Dedifferentiated amniotic fluid mesenchymal stem cell (primary cell): ENCODE data around the gene LCA5L.
"Not testable (repeated sequence)": the region's sequence is repeated elsewhere in the genome, so short reads cannot be mapped to it uniquely, and the experiment has no call there.

Experiments used
- DNase-seq: peaks from one replicate; pipeline ENCODE4 v3.0.0-alpha.2; 2016; ENCODE audit errors: extremely low spot score

Gene LCA5L

DNA sequence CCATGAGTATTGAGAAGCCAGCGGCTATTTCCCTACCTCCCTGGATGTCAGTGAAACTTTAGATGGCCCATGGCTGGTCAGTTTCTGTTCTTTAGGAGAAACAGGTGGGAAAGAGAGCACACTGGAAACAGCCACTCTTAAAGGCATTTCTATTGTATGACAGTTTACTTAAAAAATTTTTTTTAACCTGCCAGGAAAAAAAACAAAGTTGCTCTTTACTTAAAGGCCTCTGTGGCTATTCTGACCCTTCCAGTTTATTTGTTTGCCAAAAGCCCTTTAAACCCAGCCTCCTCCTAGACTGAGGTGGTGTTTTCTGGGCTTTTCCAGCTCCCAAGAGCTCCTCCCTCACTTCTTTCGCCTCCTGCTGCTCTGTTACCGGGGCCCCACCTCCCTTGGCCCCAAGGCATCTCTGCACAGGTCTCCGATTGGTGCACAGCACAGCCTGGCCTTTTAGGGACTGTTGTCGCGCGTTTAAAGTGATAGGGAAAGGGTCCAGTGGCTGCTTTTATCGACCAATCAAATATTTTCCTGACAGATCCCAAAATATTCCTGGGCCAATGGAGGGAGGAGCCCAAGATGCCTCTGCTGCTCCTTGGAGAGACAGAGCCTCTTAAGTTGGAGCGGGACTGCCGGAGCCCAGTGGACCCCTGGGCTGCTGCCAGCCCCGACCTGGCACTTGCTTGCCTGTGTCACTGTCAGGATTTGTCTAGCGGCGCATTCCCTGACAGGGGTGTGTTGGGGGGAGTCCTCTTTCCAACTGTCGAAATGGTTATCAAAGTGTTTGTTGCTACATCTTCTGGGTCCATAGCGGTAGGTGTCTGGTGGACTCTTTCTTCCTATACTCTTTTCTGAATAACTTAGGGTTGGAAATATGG lies 6.0 kb upstream of the LCA5L start, which contains the start of gene SH3BGR:
Gene SH3BGR, plus strand, starts transcription at position 639 of the 875 bp plus-strand sequence. Its CDS starts 127 bp downstream, at position 766.
- DNase-seq, result no peak

DNA sequence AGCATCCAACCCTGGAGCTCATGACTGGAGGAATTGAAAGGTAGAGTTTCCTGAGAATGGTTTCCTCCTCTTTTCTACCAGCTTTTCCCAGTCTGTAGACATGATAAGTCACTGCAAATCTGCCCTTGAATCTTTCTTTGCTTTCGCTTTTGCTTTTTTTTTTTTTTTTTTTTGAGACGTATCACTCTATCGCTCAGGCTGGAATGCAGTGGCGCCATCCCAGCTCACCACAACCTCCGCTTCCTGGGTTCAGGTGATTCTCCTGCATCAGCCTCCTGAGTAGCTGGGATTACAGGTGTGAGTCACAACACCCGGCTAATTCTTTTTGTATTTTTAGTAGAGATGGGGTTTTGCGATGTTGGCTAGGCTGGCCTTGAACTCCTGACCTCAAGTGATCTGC lies 1.7 kb upstream of the LCA5L start:
- DNase-seq, result no peak

DNA sequence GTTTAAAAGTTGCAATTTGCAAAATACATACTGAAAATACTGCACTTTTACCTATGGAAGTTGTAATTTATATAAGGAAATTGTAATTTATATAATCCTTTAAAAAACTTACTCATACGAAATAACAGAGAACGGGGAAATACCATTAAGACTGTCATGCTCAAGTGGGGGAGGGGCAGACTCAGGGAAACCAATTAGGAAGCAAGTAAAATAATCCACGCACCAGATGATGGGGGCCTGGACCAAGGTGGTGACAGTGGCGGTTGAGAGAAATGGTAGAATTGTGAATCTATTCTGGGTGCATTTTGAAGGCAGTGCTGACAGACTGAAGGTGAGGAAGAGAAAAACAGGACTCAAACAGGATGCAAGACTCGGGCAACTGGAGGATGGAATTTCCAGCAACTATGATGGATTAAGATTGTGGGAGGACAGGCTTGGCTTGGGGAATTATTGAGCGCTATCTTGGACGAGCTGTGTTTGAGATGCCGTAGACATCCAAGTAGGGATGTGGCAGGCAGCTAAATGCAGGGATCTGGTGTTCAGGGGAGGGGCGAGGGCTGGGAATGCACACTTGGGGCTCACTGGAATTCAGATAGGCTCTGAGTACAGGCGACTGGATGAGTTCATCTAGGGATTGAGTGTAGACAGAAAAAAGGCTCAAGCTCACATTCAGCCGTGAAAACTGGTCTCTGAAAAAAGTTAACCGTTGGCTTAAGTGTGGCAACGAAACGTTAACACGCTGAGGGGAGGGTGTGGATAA lies 977 bp downstream of the LCA5L start:
- DNase-seq, result peak; percentile 67

DNA sequence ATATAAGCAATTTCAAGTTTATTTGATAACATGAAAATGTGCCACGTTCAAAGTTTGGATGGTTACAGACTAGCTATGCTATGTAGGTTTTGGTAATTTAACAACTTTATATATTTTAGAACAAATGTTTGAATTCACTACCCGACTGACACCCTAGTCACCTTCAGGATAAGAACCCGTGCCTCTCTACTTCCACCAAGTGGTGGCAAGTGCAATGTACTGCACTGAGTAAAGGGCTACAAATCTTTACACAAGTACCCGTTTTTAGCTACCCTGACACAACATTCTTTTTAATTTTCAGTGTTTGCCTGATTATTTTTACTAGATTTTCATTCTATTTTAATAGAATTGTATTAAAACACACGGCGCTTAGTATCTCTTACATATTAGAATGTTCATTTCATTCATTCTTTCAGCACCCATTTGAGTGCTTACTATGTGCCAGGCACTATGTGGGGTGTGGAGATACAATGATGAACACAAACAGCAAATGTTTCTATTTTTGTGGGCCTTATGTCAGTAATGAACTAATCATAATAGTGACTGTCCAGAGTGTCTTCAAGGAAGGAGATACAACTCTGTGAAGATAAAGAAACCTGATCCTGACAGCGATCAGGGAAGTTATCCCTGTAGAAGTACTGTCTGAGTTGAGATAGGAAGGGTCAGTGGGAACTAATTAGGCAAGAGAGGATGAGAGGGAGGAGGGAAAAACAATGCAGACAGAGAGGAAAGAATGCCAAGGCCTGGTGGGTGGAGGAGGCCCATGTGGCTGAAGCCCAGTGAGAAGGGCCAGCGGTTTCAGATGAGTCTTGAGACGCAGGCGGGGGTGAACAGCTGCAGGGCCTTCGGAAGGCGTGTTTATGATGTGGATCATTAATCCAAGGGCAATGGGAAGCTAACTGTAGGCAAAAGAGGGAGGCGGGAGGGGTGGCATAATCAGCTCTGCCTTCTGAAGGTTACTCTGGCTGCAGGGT lies 3.8 kb downstream of the LCA5L start:
- peak; percentile 54 for DNase-seq

DNA sequence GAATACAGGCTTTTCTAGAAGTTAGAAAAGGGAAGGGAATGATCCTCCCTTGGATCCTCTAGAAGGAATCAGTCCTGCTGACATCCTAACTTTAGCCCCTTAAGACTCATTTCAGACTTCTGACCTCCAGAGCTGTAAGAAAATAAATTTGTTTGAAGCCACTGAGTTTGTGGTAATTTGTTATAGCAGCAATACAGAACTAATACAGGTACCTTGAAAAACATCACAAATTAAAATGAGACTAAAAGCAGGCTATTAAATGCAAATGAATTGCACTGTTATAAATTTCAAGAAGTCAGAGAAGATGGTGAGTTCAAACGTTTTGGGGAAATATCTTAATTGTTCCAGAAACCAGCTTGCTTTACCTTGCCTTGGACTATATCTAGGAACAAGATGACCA lies 6.3 kb downstream of the LCA5L start:
- no peak for DNase-seq

DNA sequence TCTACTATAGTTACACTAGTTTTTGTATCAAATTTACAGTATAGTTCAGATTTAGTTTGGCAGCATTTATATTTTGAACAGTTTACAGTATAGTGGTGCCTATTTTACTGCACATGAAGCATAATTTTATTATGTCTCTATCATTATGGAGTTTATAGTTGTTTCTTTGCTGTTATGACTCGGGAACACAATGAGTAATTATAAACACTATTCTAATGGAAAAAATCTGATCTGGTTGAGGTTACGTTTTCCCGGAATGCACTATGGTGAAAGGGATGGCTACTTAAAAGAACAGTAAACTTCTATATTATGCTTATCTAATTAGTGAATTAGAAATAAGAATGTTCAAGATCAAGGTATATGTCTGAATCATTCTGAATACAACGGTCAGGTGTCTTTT lies 10.6 kb downstream of the LCA5L start:
- DNase-seq, result no peak

DNA sequence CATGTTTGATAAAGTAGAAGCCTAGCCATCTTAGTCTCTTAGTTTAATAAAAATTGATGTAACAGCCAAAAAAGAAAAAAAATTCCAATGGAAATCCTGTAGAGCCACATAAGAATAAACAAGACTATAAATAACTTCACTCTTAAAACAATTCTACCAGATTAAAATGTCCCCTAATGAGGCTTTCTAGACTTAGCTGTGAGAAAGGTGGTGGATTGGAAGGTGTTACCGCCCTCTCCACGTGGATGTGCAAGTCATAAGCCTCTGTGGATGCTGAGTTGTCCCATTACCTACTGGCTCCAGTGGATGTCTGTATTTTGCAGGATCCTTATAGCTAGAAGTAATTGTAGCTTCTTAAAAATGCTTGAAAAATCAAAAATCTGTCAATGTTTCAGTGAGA lies 14.6 kb downstream of the LCA5L start:
- DNase-seq, result no peak

DNA sequence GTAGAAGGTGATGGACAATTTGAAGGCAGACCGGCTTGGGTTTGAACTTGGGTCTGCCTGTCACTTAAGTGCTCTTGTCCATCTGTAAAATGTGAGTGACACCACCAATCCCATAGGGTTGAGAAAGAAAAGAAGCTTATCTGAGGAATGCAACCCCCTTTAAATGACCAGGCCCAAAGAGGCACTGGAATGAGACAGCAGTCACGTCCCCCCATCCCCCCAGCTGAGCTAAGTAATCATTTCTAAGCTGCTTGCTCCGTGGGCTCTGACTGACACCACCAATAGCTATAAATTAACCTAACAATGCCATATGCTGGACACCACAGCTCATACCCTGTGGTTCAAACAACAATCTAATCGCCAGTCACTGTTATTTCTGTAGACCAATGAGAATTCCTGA lies 15.1 kb downstream of the LCA5L start:
- DNase-seq, result no peak

DNA sequence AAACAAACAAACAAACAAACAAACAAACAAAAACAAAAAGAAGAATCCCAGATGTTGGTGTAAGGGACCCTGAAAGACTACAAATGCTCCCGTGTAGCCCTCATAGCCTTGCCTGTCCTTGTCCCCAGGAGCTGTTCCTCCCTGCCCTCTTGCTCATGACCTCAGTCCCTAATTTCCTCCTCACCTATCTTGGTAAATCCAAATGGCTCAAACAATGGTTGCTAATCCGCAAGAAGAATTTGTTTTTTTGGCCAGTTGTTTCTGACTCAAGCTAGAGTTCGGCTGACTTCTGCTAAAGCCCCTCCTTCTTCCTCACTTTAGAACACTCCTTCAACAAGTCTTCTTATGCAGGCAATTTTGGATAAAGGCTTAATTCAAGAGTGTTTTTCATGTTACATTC lies 15.6 kb downstream of the LCA5L start:
- DNase-seq, result no peak

DNA sequence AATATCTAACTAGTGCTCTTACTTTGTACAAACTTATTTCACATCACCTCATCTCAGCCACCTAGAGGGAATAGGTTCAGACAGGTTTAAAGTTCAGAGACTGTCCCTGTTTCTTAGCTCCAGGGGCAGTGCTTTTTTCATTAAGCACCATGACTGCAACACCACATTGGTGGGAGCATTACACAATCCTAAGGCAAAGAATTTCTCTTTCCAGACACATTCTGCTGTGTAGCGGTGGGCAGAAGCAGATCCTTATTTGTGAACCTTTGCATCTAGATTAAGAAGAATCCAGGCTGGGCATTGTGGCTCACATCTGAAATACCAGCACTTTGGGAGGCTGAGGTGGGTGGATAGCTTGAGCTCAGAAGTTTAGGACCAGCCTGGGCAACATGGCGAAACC lies 16.1 kb downstream of the LCA5L start:
- no peak for DNase-seq

DNA sequence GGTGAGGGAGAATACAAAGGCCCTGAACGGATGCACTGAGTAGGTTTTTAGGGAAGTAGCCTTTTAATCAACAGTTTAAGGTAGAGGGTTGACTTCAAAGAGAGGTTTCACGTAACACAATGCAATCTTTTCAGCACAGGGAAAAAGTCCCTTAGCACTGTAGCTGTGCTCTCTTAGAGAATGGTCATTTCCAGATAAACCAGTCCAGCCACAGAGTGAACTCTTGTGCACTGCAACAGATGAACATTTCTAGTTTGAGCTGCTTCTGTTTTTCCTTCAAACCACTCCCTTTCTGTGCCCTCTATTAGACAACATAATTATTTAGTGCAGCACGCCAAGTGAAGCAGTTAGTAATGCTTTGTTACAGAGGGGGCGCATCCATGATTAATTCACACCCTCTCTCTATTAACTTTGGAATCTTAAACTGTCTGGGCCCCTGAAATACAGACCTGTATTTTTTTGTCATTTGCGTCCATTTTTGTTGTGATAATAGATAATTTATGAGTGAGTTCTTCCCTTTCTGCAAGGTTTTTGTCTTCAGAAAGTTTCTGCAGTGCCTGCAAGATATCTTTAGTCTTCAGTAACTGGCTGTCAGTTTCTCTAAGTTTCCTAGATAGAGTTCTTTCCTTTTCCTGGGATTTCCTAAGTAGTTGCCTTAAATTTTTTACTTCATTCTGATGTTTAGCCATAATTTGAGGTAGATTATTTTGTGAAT lies 22.9 kb downstream of the LCA5L start:
- DNase-seq, result no peak

DNA sequence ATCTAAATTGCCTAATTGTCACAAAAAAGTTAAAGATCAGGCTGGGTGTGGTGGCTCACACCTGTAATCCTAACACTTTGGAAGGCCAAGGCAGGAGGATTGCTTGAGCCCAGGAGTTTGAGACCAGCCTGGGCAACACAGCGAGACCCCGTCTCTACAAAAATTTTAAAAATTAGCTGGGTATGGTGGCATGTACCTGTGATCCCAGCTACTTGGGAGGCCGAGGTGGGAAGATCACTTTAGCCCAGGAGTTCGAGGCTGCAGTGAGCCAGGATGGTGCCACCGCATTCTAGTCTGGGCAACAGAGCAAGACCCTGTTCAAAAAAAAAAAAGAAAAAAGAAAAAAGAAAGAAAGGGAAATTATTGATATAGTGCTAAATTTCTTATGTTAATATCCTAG lies 26.4 kb downstream of the LCA5L start:
- not testable (repeated sequence) for DNase-seq

DNA sequence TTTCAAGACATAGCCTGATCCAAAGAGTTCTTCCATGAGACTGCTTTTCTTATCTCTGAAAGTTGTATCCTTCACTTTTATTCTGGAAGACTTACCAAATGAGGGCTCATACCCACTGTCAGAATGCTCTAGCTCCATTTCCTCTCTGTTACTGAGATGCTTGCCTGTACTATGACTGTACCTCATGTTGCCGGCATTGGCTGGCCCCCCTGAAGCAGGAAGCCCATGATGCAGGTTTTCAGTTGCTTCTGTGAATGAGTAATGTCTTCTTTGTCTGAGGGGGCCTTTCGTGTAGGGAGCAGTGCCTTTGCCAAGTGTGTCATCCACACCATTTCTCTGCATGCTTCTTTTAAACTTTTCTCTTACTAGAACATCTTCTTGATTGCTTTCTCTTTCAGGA lies 39.5 kb downstream of the LCA5L start:
- DNase-seq, result no peak

DNA sequence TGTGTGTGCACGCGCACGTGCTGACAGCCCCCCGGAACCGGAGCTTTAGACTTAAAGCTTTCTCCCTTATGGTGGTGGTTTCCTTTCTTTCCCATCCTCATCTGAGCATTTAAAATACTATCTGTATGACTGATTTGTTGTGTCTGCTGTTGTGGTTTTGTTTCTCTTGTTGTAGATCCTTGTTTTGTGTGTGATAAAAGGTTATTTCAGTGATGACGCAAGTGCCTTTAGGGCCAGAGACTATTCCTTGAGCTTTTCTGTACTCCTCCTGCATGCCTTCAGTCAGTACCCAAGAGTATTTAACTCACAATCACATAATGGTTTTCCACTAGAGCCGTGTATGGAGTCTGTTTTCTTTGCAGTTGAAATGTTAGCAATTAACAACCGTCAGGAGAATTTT lies 45.4 kb downstream of the LCA5L start:
- DNase-seq, result no peak

DNA sequence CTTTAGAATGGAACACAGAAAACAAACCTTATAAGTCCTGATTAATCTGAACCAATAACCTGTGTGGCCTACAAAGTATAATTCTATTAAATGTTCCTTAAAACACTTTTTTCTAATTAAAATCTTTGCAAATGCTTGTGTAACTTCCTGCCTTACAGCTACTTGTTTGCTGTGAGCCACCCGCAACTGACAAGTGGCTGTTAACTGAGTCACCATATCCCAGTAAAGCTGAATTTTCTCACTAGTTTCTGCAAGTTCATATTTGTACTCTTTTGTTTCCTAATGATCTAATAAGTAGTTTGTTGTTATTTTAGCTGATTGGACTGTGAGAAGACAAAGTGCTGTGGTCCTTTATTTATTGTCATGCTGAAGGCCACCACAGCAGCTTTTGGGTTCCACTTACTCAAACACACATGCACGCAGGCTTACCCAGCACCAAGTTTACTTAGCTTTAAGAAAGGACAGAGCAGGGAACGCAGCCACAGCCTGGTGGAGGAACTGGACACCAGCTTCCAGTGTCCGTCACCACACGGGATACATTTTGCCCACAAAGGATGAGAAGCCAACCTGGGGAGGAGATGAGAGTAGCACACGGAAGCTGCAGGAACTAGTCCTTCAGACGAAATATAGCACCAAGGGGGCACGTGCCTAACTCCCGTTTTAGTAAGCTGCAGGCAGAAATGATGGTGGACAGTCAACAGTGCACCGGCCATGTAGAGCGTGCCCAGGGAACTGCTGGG lies 47.8 kb downstream of the LCA5L start:
- DNase-seq, result no peak

DNA sequence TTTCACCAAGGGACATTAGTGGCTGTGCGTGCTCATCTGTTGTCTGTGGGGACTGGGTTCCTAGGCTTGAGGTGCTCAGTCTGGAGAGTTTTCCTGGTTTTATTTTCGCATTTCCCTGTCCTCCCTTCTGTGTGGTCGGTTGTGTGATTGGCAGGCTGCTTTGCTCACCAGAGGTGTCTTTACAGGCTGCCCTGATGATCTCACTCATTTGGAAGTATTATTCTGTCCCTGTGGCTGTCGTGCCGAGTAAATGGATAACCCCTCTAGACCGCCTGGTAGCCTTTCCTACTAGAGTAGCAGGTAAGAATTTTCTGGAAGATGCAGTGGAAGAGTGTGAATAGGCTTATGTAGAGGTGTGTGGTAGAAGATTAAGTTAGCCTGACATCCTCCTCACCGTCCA lies 52.6 kb downstream of the LCA5L start:
- DNase-seq, result no peak

DNA sequence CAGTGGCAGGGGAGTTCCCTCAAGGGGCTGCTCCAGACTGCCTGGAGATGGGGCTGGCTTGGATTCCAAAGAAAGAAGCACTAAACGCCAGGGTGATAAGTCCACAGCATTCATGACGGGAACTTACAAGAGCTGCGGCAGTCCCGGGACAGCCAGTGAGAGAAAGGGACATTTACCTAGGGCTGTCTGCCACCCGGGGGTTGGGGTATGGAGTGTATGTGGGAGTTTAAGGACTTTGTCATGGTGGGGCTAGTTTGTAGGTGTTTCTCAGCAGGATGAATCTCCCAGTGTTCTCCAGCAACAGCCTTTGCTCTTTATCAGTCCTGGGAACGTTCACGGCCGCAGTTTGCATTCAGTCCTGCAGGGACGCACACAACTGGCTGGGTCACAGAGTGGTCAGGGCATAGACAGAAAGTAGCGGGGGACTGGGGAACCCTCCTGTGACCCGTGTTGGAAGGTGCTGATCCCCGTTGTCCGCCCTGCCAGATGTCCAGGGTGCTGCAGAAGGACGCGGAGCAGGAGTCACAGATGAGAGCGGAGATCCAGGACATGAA lies 55.3 kb downstream of the LCA5L start:
- DNase-seq, result no peak

DNA sequence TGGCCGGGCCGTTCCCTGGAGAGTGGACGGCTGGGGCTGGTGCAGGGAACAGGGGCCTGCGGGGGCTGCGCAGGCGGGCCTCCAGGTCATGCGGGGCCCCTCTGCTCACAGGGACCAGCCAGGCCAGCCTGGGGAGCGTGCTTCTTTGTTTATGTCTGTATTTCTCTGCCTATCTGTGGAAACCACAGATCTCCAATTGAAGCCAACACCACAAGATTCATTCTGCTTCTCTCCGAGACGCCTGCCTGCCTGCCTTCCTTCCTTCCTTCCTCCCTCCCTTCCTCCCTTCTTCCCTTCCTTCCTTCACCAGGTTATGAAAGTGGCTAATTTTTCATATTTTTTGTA lies 56.8 kb downstream of the LCA5L start:
- no peak for DNase-seq

DNA sequence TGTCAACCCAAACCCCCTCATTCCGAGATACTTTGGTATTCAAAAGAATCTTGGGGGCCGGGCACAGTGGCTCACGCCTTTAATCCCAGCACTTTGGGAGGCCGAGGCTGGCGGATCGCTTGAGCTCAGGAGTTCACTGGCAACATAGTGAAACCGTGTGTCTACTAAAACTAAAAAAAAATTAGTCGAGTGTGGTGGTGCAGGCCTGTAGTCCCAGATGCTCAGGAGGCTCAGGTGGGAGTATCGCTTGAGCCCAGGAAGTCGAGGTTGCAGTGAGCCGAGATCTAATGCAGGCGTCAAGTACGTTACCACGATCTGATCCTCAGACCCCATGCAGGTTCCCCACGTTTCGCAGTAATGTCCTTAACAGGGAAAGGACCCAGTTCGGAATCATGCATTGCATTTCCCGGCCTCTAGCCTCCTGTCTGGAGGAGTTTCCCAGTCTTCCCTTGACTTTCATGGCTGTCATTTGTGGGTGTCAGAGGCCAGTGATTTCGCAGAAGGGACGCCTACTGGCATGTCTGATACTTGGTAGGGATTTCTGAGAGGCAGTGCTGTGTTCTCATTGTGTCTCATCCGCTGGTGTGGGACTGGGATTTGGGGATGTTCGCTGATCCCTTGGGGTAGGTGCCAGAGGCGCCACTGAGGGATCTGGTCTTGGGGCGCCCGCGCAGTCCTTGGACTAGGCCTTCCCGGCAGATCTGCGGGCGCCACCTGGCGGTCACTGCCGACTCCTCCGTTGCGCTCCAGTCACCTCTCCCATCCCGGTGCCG lies 57.4 kb downstream of the LCA5L start:
- peak; percentile 83 for DNase-seq
